CD1c-positive myeloid dendritic cell (primary cell): ENCODE data around the gene KRTAP10-9.
"Not testable (repeated sequence)": the region's sequence is repeated elsewhere in the genome, so short reads cannot be mapped to it uniquely, and the experiment has no call there.

ENCODE experiments used
- DNase-seq: peaks from one replicate; pipeline ENCODE4 v3.0.0-alpha.2; 2016; ENCODE audit errors: extremely low spot score

KRTAP10-9 gene, protein sequence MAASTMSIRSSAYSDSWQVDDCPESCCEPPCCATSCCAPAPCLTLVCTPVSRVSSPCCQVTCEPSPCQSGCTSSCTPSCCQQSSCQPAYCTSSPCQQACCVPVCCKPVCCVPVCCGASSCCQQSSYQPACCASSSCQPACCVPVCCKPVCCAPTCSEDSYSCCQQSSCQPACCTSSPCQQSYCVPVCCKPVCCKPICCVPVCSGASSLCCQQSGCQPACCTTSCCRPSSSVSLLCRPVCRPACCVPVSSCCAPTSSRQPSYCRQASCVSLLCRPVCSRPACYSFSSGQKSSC

GRCh38 chr21:44626673-44627143, at the start of gene KRTAP10-9:
TSS of gene KRTAP10-9 (plus strand) at chr21:44627093. CDS start at chr21:44627172, 79 bp downstream.
- DNase-seq: no peak

DNA sequence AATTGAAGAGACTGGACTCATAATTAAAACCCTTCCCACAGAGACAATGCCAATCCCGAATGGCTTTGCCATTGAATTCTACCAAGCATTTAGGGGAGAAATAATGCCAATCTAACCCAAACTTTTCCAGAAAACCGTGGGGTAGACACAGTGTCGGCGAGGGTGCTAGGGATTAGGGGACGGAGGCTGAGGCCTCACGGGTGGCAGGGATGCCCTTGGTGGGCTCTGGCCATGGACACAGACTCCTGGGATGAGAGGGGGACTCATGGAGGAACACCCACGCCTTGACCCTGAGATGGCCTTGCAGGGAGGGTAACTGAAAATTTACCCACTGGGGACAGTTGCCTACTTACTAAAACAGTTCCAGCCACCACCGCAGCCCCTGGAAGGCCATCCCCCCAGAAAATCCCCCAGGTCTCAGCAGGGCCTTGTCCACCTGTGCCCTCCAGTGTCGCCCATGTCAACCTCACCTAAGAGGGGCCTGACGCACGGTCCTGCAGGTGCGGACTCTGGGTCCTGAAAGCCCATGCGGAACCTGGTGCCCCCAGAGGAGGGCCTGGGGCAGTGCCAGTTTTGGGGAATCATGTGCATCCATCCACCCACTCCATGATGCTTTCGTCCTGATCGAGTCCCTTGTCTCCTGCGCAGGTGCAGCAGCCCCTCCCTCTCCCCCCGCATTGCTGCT, 48.4 kb upstream of the KRTAP10-9 start:
- DNase-seq: no peak

DNA sequence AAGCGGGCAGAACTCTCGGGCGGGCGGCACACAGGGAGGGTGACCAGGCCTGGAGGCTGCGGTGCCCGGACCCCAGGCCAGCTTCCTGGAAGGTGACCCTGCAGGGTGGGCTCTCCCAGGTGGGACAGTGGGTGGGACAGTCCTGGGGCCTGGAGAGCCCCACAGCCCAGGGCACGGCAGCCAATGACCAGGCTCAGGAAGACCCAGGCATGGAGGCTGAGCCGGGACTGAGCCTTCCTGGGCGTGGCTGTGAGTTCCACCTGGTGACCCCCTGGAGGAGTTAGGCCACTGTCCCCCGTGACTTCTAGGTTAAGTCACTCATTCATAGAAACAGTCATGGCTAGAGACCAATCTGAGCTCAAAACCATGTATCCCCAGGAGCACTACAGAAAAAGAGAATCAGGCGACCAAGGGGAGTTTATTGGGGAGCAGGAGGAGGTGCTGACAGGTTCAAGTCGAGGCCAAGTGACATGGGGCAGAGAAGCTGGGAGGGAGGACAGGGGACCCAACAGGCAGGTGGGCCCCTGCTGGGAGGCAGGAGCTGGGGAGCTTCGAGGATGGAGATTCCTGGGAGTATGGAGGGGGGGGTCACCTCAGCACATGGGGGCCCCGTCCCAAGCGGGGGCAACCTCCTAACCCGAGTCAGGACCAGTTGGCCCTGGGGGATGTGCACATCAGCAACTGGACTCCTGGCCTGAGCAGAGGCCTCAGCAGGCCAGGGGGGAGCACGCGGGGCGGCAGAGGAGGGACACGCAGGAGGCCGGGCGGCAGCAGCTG, 47.6 kb upstream of the KRTAP10-9 start:
- DNase-seq: no peak

DNA sequence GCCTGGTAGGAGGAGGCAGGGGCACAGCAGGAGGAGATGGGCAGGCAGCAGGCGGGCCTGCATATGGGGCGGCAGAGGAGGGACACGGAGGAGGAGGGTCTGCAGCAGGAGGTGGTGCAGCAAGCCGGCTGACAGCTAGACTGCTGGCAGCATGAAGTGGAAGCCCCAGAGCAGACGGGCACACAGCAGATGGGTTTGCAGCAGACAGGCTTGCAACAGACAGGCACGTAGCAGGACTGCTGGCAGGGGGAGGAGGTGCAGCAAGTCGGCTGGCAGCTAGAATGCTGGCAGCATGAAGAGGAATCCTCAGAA, 47.1 kb upstream of the KRTAP10-9 start:
- DNase-seq: no peak

DNA sequence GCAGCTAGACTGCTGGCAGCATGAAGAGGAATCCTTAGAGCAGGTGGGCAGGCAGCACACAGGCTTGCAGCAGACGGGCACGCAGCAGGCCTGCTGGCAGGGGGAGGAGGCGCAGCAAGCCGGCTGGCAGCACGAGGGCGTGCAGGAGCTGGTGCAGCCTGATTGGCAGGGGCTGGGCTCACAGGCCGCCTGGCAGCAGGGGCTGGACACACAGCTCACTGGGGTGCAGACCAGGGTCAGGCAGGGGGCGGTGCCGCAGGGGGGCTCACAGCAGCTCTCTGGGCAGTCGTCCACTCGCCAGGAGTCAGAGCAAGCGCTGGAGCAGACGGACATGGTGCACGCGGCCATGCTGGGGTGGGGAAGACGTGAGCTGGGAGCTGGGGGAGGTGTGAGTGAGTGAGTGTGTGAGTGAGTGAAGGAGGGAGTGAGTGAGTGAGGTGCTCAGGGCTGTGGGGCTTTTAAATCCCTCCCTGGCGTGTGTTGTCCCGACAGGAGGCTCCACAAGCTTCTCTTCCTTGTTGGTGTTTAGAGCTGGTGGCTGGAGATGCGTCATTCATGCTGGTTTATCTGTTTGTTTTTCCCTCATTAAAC, 46.6 kb upstream of the KRTAP10-9 start, which contains the start of gene KRTAP10-5:
Gene KRTAP10-5, minus strand, starts transcription at position 374 of the 591 bp plus-strand sequence. Its CDS starts 26 bp downstream, at position 348.
- not testable (repeated sequence) for DNase-seq

GRCh38 chr21:44581158-44581557, 45.7 kb upstream of the KRTAP10-9 start:
- DNase-seq: no peak

- DNase-seq: no peak
Observed at GRCh38 chr21:44582055-44582454, 44.8 kb upstream of the KRTAP10-9 start.

DNA sequence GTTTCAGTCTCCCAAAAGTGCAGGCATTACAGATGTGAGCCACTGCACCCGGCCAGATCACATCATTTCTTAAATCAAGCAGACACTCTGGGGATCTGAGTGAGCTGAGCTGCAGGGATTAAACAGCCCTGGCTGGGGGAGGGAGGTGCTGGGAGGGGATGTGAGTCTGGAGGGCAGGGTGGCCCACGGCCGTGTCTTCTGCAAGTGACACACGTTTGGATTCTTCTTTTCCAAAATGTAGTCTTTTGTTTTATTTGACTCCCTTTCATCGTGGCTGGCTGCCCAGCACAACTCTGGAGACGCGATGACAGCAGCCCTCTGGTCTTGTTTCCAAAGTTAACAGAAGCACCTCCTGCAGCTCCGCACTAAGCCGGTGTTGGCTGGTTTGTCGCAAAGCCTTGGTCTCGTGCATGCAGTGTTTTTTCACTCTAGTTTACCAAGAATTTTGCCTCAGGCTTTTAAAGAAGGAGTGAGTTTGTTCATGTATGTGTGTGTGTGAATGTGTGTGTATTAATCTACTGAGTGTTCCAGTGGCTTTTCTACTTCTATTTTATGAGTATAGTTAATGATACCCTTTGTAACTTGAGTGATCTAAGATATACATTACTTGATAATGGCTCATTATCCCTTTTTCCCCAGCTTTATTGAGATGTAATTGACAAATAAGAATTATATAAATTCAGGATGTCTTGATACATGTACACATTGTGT, 43.6 kb upstream of the KRTAP10-9 start:
- DNase-seq: no peak

GRCh38 chr21:44583800-44584147, 43.1 kb upstream of the KRTAP10-9 start:
- DNase-seq: no peak

DNA sequence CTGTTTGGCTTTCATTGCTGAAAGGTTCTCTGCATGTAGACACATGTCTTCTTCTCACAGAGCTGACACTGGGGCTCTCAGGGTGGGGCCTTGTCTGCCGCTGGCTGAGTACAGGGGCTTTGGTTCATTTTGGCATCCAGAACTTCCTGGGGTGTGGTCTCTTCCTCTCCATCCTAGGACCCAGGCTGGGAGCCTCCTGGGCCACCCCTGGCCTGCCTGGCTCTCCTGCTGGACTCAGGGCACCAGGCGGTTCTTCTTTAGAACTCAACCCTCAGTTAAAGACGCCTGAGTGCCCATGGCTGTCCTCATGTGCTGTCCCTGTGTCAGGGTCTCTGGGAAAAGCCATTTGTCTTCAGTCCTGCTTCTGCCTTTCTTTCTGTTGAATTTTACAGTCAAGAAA, 41.0 kb upstream of the KRTAP10-9 start:
- no peak for DNase-seq

- DNase-seq: no peak
Observed at GRCh38 chr21:44589094-44589493, 37.8 kb upstream of the KRTAP10-9 start.

DNA sequence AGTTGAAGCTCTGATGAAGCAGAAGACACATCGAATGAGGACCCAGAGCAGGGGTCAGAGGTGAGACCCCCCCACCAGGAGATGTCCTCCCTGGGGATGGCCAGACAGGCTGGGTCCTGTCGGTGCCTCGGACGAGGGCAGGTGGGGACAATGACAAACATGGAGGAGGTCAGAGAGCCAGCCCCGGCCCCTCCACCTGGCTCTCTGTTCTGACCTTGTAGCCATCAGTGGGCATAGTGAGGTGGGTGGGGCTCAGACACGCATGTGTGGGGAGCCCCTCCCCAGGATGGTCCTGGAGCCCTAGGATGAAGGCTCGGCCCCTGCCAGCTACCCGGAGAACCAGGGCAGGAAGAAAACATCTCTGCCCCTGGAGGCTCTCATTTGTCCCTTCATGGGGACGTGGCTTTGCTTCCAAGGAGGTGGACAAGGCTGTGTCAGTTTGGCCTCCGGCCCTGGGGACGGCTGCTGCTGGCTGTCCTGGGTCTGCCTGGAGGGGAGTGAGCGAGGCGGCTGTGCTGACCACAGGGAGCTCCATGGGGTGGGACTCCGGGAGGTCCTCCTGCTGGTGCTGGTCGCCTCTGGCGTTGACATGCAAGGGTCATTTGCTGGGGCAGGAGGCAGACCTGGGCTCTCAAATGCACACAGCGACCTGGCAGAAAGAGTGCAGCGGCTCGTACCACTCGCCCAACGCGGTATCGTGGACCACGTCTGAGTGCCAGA, 37.1 kb upstream of the KRTAP10-9 start:
- no peak for DNase-seq

GRCh38 chr21:44590311-44590721, 36.6 kb upstream of the KRTAP10-9 start:
- no peak for DNase-seq

DNA sequence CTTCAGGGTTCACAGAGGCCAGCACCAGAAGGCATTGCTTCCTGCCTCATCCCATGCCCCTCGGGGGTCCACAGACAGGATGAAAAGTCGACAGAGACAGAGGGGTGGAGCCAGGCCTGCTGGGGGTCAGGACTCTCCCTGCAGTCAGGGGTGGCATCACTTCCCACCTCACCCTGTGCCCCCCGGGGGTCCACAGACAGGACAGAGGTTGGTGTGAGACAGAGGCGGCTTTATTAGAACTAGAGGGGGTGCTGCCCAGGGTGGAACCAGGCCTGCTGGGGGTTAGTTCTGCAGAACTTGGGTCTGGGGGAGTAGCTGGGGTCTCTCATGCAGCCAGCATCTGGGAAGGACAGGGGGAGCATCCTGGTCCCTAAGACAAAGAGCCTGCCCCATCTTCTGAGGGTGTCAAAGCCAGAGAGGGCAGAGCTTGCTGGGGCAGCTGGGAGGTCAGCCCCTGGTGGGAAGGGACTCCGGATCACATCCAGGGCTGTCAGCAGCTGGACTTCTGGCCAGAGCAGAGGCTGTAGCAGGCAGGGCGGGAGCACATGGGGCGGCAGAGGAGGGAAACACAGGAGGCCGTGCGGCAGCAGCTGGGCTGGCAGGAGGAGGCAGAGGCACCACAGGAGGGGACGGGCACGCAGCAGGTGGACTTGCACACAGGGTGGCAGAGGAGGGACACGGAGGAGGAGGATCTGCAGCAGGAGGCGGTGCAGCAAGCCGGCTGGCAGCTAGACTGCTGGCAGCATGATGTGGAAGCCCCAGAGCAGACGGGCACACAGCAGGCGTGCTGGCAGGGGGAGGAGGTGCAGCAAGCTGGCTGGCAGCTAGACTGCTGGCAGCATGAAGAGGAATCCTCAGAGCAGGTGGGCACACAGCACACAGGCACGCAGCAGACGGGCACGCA, 35.7 kb upstream of the KRTAP10-9 start:
- DNase-seq: not testable (repeated sequence)

DNA sequence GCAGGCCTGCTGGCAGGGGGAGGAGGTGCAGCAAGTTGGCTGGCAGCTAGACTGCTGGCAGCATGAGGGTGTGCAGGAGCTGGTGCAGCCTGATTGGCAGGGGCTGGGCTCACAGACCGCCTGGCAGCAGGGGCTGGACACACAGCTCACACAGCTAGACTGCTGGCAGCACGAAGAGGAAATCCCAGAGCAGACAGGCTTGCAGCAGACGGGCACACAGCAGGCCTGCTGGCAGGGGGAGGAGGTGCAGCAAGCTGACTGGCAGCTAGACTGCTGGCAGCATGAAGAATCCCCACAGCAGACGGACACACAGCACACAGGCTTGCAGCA, 35.1 kb upstream of the KRTAP10-9 start:
- DNase-seq: not testable (repeated sequence)

DNA sequence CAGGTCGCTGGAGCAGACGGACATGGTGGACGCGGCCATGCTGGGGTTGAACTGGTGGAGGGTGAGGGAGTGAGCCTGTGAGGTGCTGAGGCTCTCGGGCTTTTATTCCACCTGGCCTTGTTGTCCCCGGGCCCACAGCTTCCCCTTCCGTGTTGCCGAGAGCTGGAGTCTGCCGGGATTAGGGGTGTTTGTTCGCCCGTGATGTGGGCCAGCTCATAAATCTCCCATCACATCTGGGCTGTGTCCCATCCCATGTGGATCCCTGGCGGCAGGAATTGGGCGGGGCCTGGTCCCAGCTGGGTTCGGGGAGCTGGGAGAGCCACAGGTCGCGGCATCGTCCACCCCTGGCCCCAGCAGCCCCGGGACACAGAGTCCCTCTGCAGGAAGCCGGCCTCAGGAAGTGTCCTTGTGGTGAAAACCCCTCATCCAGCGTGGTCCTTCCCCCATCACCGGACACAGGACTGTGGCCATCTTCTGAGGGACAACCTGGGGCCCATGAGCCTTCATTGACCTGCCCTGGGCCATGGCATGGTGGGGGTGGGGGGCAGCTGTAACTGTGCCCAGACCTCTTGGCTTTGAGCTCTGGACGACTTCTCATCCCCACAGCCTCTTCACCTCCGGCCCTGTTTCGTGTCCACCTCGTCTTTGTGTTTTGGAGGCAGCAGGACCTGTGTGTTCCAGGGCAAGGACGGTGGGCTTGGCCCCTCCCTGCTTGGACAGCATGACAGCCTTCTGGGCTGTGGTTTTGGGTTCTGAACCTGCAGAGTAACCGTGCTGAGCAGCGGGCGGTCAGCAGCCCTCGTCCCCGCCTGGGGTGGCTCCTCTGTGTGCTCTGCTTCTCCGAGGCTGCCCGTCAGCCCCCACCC, 34.2 kb upstream of the KRTAP10-9 start, which contains the start of gene KRTAP10-6:
Gene KRTAP10-6, minus strand, starts transcription at position 60 of the 866 bp plus-strand sequence. Its CDS starts 21 bp downstream, at position 39.
- no peak for DNase-seq

DNA sequence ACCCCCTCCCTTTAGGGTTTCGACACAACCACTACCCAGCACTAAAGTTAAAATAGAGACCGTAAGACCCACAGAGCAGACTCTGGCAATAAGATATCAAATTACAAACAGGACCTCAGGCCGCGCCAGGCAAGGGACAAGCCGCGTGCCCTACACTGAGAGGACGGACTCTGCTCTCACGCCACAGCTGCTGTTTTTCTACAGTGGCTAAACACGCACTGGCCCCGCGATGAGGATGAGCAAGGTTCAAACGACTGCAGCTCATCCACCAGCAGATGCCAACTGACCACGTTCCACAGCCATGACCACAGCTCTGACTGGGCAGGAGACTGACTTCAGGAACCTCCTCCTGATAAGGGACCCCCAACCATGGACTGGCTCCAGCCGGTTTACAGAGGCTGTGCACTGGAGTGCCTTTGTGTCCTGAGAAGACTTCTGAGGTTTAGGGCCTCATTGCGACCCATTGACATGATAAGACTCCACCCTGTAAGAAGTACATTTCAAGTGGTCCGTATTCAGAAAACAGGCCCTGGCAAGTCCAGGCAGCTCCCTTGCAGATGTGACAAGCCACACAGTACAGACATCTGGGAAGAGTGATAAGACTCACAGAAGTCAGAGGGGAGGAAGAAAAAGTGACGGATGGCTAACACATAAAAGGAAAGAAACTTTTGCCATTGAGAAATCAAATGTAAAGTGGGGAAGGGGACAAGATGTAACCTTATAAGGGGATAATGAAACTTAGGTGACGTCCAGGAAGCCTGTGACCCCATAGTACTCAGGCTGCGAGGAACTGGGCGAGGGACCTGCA, 33.1 kb upstream of the KRTAP10-9 start:
- DNase-seq: no peak

DNA sequence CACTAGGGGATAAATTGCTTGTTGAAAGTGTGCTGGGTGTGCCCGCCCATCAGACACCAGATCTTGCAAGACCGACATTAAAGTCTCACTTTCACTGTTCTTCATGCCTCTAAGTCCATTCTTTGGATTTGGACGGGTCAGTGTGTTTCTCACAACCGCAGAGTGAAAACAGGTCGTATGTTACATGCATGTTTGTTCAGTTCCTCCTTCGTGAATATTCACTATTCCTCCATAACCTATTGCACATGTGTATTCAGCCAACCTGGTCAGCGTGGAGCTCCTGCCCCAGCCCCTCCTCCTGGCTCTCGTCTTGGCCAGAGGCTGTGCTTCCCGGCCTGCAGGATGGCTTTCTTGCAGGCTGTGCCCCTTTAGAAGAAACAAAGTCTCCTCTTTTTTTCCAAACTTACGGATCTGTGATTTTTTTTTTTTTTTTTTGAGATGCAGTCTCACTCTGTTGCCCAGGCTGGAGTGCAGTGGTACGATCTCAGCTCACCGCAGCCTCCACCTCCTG, 32.4 kb upstream of the KRTAP10-9 start:
- DNase-seq: no peak
